Right hindlimb (tissue), 1 donor: Measurements from ENCODE around the gene NFS1.
"Not testable (repeated sequence)": the region's sequence is repeated elsewhere in the genome, so short reads cannot be mapped to it uniquely, and the experiment has no call there.

Experiments used
- DNase-seq: peaks from one replicate; pipeline ENCODE4 v3.0.0-alpha.2; 2018

NFS1 gene

DNA sequence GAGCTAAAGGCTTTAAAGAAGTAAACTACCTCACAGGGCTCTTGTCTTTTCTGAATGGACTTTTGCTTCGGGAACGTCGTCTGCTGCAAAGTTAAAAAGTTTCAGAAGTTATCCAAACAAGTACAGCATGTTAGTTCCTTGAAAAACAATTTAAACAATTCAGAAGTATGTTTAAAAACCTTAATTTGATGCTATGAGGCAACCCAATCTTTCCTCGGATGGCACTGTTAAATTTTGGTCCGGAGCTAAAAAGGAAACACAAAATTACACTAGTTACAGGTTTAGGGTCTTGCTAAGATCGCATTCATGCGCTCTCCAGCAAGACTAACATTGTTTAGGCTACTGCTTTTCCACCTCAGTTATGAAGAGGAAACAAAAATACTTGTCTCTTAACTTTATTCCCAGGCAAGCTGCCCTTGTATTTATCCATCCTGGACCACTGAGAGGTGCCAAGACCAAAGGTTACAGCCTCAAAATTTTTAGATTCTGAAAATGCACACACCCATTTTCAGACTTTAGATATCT, 30.2 kb upstream of the NFS1 start:
- DNase-seq = no peak

DNA sequence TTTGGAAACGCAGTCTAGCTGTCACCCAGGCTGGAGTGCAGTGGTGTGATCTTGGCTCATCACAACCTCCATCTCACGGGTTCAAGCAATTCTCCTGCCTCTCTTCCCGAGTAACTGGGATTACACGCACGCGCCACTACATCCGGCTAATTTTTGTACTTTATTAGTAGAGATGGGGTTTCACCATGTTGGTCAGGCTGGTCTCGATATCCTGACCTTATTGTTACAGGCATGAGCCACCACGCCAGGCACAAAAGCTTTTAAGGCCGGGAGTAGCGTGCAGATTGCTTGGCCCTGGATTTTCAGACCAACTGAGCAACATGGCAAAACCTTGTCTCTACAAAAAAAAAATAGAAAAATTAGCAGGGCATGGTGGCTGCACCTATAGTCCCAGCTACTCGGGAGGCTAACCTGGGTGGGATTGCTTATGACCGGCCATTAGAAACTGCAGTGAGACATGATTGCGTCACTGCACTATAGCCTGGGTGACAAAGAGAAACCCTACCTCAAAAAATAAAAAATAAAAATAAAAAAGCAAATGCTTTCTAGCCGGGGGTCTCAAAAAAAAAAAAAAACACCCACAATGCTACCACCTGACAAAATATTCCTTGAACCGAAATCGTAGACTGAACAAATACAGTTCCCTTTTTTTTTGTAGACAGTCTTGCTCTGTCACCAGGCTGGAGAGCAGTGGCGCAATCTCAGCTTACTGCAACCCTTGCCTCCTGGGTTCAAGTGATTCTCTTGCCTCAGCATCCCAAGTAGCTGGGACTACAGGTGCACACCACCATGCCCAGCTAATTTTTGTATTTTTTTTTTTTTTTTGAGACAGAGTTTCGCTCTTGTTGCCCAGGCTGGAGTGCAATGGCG, 27.9 kb upstream of the NFS1 start:
- DNase-seq = no peak

DNA sequence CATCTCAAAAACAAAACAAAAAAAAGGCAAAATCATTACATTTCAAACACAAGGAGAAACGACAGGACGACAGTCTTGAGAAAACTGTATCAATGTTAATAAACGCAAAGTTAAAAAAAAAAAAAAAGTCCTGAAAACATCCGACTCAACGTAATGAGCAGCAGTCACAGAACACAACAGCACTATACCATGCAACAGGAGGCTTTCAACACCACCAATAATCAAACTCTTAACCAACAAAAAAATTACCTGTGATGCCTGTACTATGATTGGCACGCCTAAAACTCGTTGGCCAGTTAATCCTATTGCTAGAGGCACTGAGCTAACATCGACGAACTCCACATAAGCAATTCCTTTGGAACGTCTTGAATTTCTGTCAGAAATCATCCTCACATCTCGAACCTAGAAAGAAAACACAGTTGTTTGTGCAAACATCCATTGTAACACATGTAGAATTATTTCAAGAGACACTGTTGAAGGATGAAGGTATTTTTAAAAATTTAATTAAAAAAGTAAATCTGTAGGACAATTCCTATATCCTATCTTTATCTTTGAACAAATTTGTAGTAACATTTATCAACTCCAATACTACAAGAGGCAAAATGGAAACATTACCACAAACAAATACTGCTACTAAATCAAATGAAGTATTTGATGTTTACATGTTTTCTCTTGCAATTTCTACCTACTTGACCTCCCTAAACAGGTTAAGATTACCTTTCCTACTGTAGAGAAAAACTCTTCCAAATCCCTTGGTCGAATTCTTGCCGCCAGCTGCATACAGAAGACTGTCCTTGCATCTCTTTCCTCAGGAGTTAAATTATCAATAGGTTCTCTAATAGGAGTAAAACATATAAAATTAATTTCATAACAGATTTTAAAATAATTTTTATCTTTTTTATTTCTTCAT, 25.4 kb upstream of the NFS1 start:
- DNase-seq = no peak

DNA sequence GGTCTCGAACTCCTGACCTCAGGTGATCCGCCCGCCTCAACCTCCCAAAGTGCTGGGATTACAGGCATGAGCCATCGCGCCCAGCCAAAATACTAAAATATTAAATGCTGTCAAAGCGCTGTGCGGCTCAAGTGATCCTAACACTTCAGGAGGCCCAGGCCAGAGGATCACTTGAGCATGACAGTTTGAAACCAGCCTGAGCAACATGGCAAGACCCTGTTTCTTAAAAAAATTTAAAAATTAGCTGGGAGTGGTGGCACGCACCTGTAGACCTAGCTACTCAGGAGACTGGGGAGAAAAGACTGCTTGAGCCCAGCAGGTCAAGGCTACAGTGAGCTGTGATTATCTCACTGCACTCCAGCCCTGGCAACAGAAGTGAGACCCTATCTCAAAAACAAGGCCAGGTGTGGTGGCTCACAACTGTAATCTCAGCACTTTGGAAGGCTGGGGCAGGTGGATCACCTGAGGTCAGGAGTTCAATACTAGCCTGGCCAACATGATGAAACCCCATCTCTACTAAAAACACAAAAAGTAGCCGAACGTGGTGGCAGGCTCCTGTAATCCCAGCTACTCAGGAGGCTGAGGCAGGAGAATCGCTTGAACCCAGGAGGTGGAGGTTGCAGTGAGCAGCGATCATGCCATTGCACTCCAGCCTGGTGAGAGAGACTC, 24.6 kb upstream of the NFS1 start:
- DNase-seq = not testable (repeated sequence)

DNA sequence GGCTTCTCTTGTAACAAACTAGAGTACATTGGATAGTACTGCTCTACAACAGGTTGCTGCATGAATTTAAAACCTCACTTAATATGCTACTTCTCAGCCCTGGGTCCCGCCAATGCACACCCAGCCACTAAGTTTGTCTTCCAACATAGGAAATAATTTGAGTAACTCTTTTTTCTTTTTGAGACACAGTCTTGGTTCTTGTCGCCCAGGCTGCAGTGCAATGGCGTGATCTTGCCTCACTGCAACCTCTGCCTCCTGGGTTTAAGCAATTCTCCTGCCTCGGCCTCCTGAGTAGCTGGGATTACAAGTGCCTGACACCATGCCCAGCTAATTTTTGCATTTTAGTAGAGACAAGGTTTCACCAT, 24.1 kb upstream of the NFS1 start:
- DNase-seq = not testable (repeated sequence)

DNA sequence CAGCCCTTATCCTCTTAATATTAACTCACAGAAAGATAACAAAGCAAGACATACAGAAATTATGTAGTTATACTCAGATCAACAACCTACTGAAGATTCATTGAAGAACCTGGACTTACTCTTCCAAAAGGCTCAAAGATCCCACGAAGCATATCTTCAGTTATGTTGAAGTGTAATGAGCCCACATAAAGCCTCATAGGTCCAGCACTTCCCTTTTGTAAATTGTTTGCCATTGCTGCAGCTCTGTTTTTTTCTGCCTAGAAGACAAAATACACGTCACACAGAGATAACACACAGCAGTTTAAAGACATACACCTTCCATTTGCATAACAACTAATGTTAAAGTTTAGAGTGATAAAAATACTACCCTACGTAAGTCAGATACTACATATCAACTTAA, 22.5 kb upstream of the NFS1 start:
- no peak for DNase-seq

DNA sequence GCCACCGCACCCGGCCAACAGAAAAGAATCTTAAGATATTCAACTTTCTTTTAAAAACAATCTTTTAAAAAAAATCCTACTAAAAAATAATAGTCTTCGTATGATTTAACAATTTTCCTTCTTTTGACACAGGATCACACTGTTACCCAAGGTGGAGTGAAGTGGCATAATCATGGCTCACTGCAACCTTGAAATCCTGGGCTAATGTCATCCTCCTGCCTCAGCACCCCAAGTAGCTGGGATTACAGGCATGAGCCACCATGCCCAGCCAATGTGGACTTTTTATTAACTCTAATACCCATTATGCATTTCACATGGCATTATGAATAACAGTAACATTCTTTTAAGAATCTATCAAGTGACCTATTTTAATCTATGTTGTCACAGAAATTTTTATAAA, 22.1 kb upstream of the NFS1 start:
- DNase-seq = no peak

DNA sequence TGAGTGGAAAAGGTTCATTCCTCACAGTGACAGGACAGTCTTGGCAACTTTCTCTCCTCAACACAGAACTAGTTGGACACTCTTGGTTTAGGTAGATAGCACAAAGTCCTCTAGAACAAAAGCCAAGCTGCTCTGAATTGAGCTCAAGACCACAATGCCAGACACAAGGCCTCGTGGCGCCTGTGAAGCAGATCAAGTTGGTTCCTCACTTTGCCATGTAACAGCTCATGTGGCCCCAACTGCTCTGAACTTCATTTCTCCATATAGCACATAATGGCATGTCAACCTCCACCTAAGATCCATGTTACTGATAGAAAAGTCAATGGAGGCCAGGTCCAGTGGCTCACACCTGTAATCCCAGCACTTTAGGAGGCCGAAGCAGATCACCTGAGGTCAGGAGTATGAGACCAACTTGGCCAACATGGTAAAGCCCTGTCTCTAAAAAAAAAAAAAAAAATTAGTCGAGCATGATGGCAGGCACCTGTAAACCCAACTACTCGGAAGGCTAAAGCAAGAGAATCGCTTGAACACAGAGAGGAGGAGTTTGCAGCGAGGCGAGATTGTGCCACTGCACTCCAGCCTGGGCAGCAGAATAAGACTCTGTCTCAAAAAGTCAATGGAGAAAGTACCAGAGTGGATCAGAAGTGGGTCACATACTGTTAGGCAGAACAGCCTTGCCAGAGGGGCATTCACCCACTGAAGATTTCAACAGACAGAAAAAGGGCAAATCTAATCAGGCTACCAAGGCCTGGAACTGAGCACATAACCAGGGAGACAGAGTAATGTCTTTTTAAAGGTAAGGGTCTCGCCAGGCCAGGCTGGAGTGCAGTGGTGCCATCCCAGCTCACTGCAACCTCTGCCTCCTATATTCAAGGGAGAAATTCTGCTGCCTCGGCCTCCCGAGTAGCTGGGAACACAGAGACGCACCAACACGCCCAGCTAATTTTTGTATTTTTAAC, 21.3 kb upstream of the NFS1 start:
- no peak for DNase-seq

DNA sequence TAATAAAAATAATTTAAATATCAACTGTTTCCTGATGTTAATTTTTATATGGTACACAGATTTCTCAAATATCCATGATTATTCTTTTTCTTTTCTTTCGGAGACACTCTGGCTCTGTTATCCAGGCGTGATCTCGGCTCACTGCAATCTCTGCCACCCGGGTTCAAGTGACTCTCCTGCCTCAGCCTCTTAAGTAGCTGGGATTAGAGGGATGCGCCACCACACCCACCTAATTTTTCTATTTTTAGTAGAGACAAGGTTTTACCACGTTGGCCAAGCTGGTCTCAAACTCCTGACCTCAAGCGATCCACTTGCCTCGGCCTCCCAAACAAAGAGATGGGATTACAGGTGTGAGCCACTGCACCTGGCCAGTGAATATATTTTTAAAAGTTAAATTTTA, 20.6 kb upstream of the NFS1 start:
- DNase-seq = no peak

DNA sequence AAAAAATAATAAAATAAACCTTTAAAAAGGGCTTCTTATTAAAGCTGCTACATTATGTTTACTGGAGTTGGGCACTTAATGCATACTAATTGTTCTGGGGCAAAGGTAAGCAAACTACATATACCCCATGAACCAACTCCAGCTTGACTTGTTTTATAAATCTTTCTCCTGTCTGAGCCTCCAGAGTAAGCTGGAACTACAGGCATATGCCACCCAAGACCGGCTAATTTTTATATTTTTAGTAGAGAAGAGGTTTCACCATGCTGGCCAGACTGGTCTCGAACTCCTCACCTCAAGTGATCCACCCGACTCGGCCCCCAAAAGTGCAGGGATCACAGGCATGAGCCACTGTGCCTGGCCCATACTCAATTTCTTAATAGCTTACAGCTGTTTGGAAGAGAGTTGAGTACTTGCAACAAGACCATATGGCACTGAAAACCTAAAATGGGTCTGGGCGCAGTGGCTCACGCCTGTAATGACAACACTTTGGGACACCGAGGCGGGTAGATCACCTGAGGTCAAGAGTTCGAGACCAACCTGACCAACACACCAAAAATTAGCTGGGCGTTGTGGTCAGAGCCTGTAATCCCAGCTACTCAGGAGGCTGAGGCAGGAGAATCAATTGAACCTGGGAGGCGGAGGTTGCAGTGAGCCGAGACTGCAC, 20.0 kb upstream of the NFS1 start:
- no peak for DNase-seq

DNA sequence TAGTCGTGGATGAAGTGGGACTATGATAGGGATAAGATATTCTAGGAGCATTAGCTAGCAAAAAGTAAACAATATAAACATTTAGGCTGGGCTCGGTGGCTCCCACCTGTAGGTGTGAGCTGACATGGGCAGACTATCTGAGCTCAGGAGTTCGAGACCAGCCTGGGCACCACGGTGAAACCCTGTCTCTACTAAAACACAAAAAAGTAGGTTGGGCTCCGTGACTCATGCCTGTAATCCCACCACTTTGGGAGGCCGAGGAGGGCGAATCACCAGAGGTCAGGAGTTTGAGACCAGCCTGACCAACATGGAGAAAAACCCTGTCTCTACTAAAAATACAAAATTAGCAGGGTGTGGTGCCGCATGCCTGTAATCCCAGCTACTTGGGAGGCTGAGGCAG, 19.2 kb upstream of the NFS1 start:
- DNase-seq = not testable (repeated sequence)

DNA sequence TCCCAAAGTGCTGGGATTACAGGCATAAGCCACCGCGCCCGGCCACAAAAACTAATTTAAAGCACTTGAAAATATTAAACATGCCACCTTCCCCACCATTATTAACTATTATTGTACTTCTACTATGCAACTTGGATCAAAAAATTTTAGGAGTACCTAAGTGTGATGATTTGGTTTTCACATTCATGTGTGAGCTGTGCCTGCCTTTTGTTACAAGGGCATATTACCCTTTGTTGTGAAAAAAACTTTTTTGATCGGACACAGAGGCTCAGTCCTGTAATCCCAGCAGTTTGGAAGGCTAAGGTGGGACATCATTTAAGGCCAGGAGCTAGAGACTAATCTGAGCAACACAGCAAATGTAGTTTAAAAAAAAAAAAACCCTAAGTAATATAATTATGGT, 17.2 kb upstream of the NFS1 start:
- DNase-seq = no peak

DNA sequence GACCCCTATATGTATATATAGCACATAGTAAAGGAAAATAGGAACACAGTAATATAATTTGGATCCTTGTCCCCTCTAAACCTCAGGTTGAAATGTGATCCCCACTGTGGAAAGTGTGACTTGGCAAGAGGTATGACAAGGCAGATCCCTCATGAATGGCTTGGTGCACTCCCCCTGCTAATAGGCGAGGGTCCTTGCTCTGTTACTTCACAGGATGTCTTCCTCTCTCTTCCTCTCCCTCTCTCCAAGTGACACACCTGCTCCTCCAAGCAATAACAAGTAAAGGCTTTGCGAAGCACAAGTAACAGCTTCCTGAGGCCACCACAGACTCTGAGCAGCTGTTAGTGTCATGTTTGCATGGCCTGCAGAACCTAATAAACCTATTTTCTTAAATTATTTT, 16.5 kb upstream of the NFS1 start:
- no peak for DNase-seq

DNA sequence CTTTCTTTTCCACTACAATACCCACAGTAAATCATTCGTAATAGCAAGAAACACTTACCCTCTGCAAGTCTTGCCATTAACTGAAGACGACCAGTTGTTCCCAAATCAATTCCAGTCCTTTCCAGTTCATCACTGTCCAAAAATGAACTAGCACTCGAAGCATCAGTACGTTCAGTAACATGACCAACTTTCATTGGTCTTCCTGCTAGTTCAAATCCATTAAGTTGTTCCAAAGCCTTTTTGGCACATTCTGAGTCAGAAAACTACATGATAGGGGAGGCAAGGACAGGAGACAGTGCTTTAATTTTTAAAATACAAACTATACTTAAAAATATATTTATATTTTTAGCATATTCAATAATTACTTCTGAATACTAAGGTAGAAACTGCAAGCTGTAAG, 15.0 kb upstream of the NFS1 start:
- no peak for DNase-seq

DNA sequence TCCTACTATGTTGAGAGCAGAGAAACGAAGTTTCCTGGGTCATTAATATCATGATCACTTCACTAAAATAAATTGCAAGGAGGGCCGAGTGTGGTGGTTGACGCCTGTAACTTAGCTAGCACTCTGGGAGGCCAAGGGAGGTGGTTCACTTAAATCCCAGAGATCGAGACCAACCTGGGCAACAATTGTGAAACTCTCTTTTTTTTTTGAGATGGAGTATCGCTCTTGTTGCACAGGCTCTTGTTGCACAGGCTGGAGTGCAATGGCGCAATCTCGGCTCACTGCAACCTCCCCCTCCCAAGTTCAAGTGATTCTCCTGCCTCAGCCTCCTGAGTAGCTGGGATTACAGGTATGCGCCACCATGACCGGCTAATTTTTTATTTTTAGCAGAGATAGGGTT, 14.0 kb upstream of the NFS1 start:
- not testable (repeated sequence) for DNase-seq

DNA sequence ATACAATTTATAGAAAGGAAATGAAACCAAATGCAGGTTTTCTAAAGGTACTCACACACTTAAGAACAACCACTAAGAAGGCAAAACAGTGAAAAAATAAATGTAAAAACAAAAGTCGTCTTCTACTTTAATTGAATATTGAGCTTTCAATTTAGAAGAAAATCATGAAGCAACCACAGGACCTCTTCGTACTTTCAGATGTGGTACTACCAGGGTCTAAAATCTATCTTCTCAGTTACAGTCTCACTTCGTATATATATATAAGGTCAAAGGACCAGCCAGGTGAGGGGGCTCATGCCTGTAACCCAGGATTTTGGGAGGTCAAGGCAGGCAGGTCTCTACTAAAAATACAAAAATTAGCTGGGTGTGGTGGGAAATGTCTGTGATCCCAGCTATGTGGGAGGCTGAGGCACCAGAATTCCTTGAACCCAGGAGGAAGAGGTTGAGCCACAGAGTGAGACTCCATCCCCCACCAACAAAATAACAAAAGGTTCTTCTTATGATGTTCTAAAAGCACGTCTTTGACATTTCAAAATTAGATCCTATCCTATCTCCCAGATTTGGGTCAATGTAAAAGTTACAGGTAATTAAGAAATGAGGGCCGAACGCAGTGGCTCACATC, 12.5 kb upstream of the NFS1 start:
- no peak for DNase-seq

DNA sequence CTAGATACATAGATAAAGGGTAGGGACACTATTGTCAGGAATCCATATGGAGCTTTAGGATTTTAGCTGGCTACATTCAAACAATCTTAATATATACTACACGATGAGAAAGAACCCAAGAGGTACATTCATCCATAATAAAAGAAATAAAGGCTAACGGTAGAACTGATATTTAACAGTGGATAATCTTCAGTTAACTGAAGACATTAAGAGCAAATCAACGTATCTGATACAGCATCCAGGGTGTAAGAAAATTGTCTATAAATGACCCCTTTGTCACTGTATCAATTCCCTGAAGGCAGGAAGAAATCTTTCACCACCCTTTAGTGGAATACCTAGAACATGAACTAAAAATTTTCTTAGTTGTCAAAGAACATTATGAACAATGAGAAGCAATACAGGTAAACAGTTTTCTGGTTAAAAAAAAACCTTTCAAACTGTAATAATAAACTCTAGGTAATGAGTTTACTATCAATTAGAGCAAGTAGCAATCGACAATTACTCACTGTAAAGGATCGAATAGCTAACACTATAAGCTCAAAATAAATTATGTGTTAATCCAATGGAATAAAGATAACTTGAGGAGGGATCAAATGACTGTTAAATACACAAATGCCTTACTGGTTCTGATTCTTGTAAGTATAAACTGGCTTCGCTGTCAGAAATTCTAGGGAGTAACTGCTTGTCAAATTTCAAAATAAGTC, 11.9 kb upstream of the NFS1 start:
- no peak for DNase-seq

DNA sequence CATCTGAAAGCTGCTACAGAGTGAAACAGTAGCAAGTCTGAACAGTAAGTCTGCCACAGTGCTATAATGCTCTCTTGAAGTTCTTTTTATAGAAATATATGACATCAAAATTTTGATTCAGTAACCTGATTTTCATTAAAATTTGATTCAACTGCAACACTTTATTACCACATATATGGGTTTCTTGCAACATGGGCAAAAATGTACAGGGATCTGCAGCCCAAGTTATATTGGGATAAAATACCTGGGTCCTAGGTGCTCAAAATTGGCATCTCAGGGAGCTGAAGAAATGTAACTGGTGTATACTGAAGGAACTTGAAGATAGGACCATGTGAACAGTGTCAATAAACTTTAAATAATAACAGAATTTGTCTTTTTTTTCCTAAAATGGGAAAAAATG, 10.9 kb upstream of the NFS1 start:
- no peak for DNase-seq

DNA sequence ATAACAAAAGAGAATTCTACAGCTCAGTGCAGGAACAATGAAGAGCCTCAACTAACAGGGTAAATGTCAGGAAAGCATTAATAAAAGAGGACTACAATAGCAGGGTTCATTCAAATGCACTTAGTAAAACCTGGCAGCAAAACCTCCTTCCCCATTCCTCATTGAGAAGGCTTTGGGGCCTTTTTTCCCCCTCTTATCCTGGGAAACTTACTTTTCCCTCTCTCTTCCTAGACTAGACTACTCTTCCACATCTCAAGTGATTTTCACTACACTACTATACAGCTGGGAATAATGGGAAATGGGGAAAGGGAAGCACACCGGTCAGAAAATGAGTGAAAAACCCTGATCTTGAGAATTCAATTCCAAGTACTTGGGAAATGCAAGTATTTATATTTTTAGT, 10.1 kb upstream of the NFS1 start:
- DNase-seq = no peak

DNA sequence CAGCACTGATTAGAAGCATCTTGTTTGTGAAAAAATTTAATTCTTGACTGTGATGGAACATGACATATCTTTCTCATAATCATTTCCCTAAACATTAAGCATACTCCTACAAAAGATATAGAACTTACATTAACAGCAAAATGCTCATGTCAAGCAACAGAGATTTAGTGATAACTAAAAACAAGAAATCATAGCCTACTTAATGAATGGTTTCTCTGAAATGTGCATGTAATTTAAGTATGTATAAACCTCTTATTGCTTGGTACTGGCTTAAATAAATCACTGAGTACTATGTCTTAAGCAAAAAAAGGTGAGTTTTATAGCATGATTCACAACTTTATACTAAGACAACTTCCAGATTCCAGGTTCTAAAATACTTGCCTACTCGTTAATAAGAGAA, 9.3 kb upstream of the NFS1 start:
- no peak for DNase-seq
